DMS114 treated with DMSO at 0.1 percent for 48 hours (cell line): ENCODE results near the gene CSTB.

ENCODE experiments used
- DNase-seq: peaks from one replicate; lab custom pipeline; 2025; ENCODE audit not compliant: unreplicated experiment; lab: John Stamatoyannopoulos, UW

CSTB gene

GRCh38 chr21:43769325-43769958, 6.7 kb downstream of the CSTB start:
- no peak for DNase-seq

- no peak for DNase-seq
Measured at GRCh38 chr21:43768868-43769167, 7.3 kb downstream of the CSTB start.

- no peak for DNase-seq
Measured at GRCh38 chr21:43767984-43768867, 7.9 kb downstream of the CSTB start.

GRCh38 chr21:43767498-43767983, 8.6 kb downstream of the CSTB start:
- DNase-seq, result no peak

- no peak for DNase-seq
Measured at GRCh38 chr21:43766734-43767497, 9.2 kb downstream of the CSTB start.

GRCh38 chr21:43764576-43765495, 11.3 kb downstream of the CSTB start:
- DNase-seq, result no peak

- no peak for DNase-seq
Measured at GRCh38 chr21:43763901-43764523, 12.1 kb downstream of the CSTB start.

GRCh38 chr21:43762303-43763128, 13.6 kb downstream of the CSTB start:
- DNase-seq, result no peak

- no peak for DNase-seq
Measured at GRCh38 chr21:43761886-43762285, 14.2 kb downstream of the CSTB start.

- no peak for DNase-seq
Measured at GRCh38 chr21:43760391-43760958, 15.6 kb downstream of the CSTB start.

GRCh38 chr21:43759651-43760050, 16.5 kb downstream of the CSTB start:
- no peak for DNase-seq

GRCh38 chr21:43758811-43759210, 17.3 kb downstream of the CSTB start:
- no peak for DNase-seq

GRCh38 chr21:43758111-43758641, 17.9 kb downstream of the CSTB start:
- DNase-seq, result no peak

GRCh38 chr21:43757601-43758000, 18.5 kb downstream of the CSTB start:
- DNase-seq, result no peak

GRCh38 chr21:43755820-43756594, 20.1 kb downstream of the CSTB start:
- no peak for DNase-seq

GRCh38 chr21:43754948-43755781, 20.9 kb downstream of the CSTB start:
- DNase-seq, result no peak

- no peak for DNase-seq
Measured at GRCh38 chr21:43753439-43753799, 22.7 kb downstream of the CSTB start.
